Caco-2 (cell line): ENCODE results near the gene AGTPBP1. TPM values are rescaled to one million over a fixed set of nuclear protein-coding genes. Genes with fewer than 3 reads are reported as not detected.

Experiments
- BruUV-seq: library from RNA; stranded (reverse); fragments of 400-500 nt; replicated peaks from 2 replicates; lab custom pipeline; 2021; lab: Mats Ljungman, UMichigan
- CTCF ChIA-PET: fragments of 300-600 bp; sonication (Branson Sonifier 250); formaldehyde crosslinking; loops from one replicate; lab custom pipeline; 2022; ENCODE audit warnings: antibody characterized with exemption; lab: Charles Lee
- POLR2A ChIA-PET: fragments of 300-600 bp; sonication (Branson Sonifier 250); formaldehyde crosslinking; loops from one replicate; lab custom pipeline; 2022; ENCODE audit warnings: antibody characterized with exemption; lab: Charles Lee
- DNase-seq, 2 experiments: peaks; one replicate each; pipeline versions ENCODE4 v3.0.0 to v3.0.0-alpha.2; 2020 to 2022
- H3K27me3 ChIP-seq: replicated peaks from 2 replicates; pipeline ENCODE4 v1.6.0; 2011; ENCODE audit warnings: low read length; ENCODE audit not compliant: control insufficient read depth, insufficient read depth
- H3K36me3 ChIP-seq: 2 replicates; pipeline ENCODE4 v1.5.1; 2011; ENCODE audit warnings: low read length; ENCODE audit not compliant: control insufficient read depth, insufficient read depth
- H3K4me1 ChIP-seq: fragments of 250-450 bp; sonication (Bioruptor Pico); 2 replicates; pipeline ENCODE4 v1.5.1; 2020; ENCODE audit warnings: mild to moderate bottlenecking
- H3K4me3 ChIP-seq: 2 replicates; pipeline ENCODE4 v1.5.1; 2011; ENCODE audit warnings: low read depth, mild to moderate bottlenecking, control low read depth, low read length
- H3K9me3 ChIP-seq: fragments of 250-450 bp; sonication (Bioruptor Pico); 2 replicates; pipeline ENCODE4 v1.5.1; 2020; ENCODE audit warnings: mild to moderate bottlenecking, moderate library complexity
- H3K27ac Mint-ChIP-seq: one replicate; pipeline ENCODE4 v1.8.0; 2022; ENCODE audit warnings: mixed read lengths; ENCODE audit not compliant: unreplicated experiment
- H3K27me3 Mint-ChIP-seq: one replicate; pipeline ENCODE4 v1.8.0; 2022; ENCODE audit warnings: mixed read lengths; ENCODE audit not compliant: insufficient read depth, unreplicated experiment
- H3K36me3 Mint-ChIP-seq: one replicate; pipeline ENCODE4 v1.8.0; 2022; ENCODE audit warnings: mild to moderate bottlenecking, mixed read lengths; ENCODE audit not compliant: insufficient read depth, unreplicated experiment
- H3K4me1 Mint-ChIP-seq: one replicate; pipeline ENCODE4 v1.8.0; 2022; ENCODE audit warnings: low read depth, mixed read lengths; ENCODE audit not compliant: unreplicated experiment
- H3K4me3 Mint-ChIP-seq: one replicate; pipeline ENCODE4 v1.8.0; 2022; ENCODE audit warnings: mild to moderate bottlenecking, moderate library complexity, mixed read lengths; ENCODE audit not compliant: unreplicated experiment
- H3K9me3 Mint-ChIP-seq: one replicate; pipeline ENCODE4 v1.8.0; 2022; ENCODE audit warnings: mixed read lengths; ENCODE audit not compliant: unreplicated experiment
- intact Hi-C: fragments of 100-400 bp; cut with micrococcal nuclease; formaldehyde crosslinking; loops from one replicate; pipeline ENCODE4 v1.10.0; 2022; ENCODE audit not compliant: unreplicated experiment
- total RNA-seq: library from RNA; stranded (reverse); gene quantifications from 2 replicates; pipeline ENCODE4 v1.2.3, GENCODE V29; 2022
- TF ChIP-seq, protein P1 (sequence below), 2 experiments: fragments of 200-600 bp in 1 of 2; IDR thresholded peaks; 1 replicate in 1 of 2; 2 replicates in 1 of 2; pipeline versions ENCODE4 v1.5.1 to v1.8.0; 2011 to 2022; ENCODE audit warnings: antibody characterized with exemption in 1 of 2, control low read depth in 1 of 2, inconsistent platforms in 1 of 2, low read depth in 1 of 2, low read length in 1 of 2, mild to moderate bottlenecking in 1 of 2, moderate library complexity in 1 of 2; ENCODE audit not compliant: insufficient read depth in 1 of 2, severe bottlenecking in 1 of 2, unreplicated experiment in 1 of 2

AGTPBP1 gene
- total RNA-seq, 1 experiment from 2014 or later: 14.0 TPM

- Mint-ChIP-seq H3K27me3 (no peaks in the 10 kb centered on the region), H3K4me3 (no peak overlapping the region)
- intact Hi-C loops: no loop called here
Observed at GRCh38 chr9:85658716-85659115, 83.0 kb downstream of the AGTPBP1 start.

DNA sequence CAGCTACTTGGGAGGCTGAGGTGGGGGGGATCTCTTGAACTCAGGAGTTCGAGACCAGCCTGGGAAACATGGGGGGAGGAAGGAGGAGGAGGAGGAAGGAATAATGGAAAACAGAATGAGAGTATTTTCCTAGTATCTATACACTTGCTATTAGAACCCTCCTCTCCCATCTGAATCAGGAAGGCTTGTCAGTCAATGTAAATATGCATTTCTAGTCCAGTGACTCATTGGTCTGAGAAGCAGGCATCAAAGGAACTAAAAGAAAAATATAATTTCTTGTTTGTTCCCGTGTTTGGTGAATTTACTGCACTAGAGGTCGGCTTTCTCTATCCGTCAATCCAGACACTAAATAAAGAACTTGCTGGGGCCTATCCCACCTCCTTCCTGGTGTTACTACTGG is 88.6 kb downstream of the AGTPBP1 start:
- no TSS peak for BruUV-seq
- intact Hi-C loops: no loop called here
- H3K4me1 ChIP-seq: no peaks in the 10 kb centered on the region
- no peaks in the 10 kb centered on the region for H3K9me3 ChIP-seq
- no peaks in the 10 kb centered on the region for H3K36me3 ChIP-seq
- ChIA-PET POLR2A (no interaction called here), CTCF (interaction anchor here (0.6 kb wide), 1 partner anchor 243 kb away, joined by 9 read pairs; no protein-coding TSS in a partner anchor)
- no peaks in the 10 kb centered on the region for H3K9me3 Mint-ChIP-seq
- H3K4me3 ChIP-seq: no peak overlapping the region
- no peak overlapping the region for H3K4me3 Mint-ChIP-seq
- H3K36me3 Mint-ChIP-seq: peaks cover 5% of the 10 kb centered on the region
- no peaks in the 10 kb centered on the region for H3K4me1 Mint-ChIP-seq
- TF ChIP-seq, protein P1, sequence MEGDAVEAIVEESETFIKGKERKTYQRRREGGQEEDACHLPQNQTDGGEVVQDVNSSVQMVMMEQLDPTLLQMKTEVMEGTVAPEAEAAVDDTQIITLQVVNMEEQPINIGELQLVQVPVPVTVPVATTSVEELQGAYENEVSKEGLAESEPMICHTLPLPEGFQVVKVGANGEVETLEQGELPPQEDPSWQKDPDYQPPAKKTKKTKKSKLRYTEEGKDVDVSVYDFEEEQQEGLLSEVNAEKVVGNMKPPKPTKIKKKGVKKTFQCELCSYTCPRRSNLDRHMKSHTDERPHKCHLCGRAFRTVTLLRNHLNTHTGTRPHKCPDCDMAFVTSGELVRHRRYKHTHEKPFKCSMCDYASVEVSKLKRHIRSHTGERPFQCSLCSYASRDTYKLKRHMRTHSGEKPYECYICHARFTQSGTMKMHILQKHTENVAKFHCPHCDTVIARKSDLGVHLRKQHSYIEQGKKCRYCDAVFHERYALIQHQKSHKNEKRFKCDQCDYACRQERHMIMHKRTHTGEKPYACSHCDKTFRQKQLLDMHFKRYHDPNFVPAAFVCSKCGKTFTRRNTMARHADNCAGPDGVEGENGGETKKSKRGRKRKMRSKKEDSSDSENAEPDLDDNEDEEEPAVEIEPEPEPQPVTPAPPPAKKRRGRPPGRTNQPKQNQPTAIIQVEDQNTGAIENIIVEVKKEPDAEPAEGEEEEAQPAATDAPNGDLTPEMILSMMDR (IDR thresholded peaks at IDR 0.05; ENCODE audit: insufficient read depth in 1 of 2, low read depth in 1 of 2, low read length in 1 of 2, severe bottlenecking in 1 of 2, unreplicated experiment in 1 of 2): no peak
- H3K27me3 ChIP-seq: no peaks in the 10 kb centered on the region
- H3K27ac Mint-ChIP-seq: no peak overlapping the region
- H3K27me3 Mint-ChIP-seq: no peaks in the 10 kb centered on the region
- DNase-seq: no peak

More at GRCh38 chr9:85658716-85659115, 83.0 kb downstream of the AGTPBP1 start:
- Mint-ChIP-seq H3K9me3 (no peaks in the 10 kb centered on the region), H3K4me1 (no peaks in the 10 kb centered on the region), H3K27ac (no peak overlapping the region), H3K36me3 (no peaks in the 10 kb centered on the region)
- no peak for DNase-seq
- Histone ChIP-seq H3K9me3 (no peaks in the 10 kb centered on the region), H3K27me3 (no peaks in the 10 kb centered on the region), H3K36me3 (no peaks in the 10 kb centered on the region), H3K4me1 (no peaks in the 10 kb centered on the region), H3K4me3 (no peak overlapping the region)
- ChIA-PET POLR2A (no interaction called here), CTCF (no interaction called here)
- no TSS peak for BruUV-seq
- TF ChIP-seq, protein P1 (IDR thresholded peaks at IDR 0.05; ENCODE audit: insufficient read depth in 1 of 2, low read depth in 1 of 2, low read length in 1 of 2, severe bottlenecking in 1 of 2, unreplicated experiment in 1 of 2): no peak

DNA sequence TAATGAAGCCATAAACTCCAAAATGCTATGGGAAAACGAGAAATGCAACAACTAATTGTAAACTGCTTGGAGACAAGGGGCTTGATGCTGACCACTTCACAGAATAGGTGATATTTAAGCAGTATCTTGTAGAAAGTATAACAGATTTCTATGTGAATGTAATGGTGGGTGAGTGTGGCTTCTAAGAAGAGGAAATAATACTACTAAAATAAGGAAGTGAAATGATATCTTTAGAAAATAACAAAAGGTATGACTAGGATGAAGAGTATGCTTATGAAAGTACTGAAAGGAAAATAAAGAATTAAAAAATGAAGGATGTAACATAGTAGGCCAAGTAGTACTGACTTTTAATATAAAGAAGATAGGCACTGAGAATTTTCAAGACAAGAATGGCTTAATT is 94.2 kb downstream of the AGTPBP1 start:
- Mint-ChIP-seq H3K27ac (no peak overlapping the region), H3K4me3 (no peak overlapping the region), H3K36me3 (peaks cover 5% of the 10 kb centered on the region), H3K27me3 (no peaks in the 10 kb centered on the region), H3K9me3 (no peaks in the 10 kb centered on the region), H3K4me1 (no peaks in the 10 kb centered on the region)
- Histone ChIP-seq H3K27me3 (no peaks in the 10 kb centered on the region), H3K4me1 (no peaks in the 10 kb centered on the region), H3K36me3 (no peaks in the 10 kb centered on the region), H3K4me3 (no peak overlapping the region), H3K9me3 (no peaks in the 10 kb centered on the region)
- no TSS peak for BruUV-seq
- DNase-seq: no peak
- intact Hi-C loops: no loop called here
- TF ChIP-seq, protein P1 (IDR thresholded peaks at IDR 0.05; ENCODE audit: insufficient read depth in 1 of 2, low read depth in 1 of 2, low read length in 1 of 2, severe bottlenecking in 1 of 2, unreplicated experiment in 1 of 2): no peak
- ChIA-PET CTCF (no interaction called here), POLR2A (no interaction called here)
